Glutamatergic neuron (in vitro differentiated cells): ENCODE results near the gene IMPA2. TPM values are rescaled to one million over a fixed set of nuclear protein-coding genes. Genes with fewer than 3 reads are reported as not detected.
"Not testable (repeated sequence)": the region's sequence is repeated elsewhere in the genome, so short reads cannot be mapped to it uniquely, and the experiment has no call there.

Experiments used
- DNase-seq: peaks from one replicate; pipeline ENCODE4 v3.0.0; 2022
- H3K27ac Mint-ChIP-seq: one replicate; pipeline ENCODE4 v1.8.0; 2020; ENCODE audit warnings: mild to moderate bottlenecking, mixed read lengths, inconsistent platforms; ENCODE audit not compliant: unreplicated experiment
- H3K27me3 Mint-ChIP-seq: one replicate; pipeline ENCODE4 v1.8.0; 2020; ENCODE audit warnings: mild to moderate bottlenecking, moderate library complexity, mixed read lengths, inconsistent platforms; ENCODE audit not compliant: unreplicated experiment
- H3K36me3 Mint-ChIP-seq: one replicate; pipeline ENCODE4 v1.8.0; 2020; ENCODE audit warnings: mild to moderate bottlenecking, mixed read lengths, inconsistent platforms; ENCODE audit not compliant: unreplicated experiment
- H3K4me1 Mint-ChIP-seq: one replicate; pipeline ENCODE4 v1.8.0; 2020; ENCODE audit warnings: mild to moderate bottlenecking, low read depth, mixed read lengths, inconsistent platforms; ENCODE audit not compliant: unreplicated experiment
- H3K4me3 Mint-ChIP-seq: one replicate; pipeline ENCODE4 v1.8.0; 2020; ENCODE audit warnings: mild to moderate bottlenecking, mixed read lengths, inconsistent platforms; ENCODE audit not compliant: unreplicated experiment
- H3K9me3 Mint-ChIP-seq: one replicate; pipeline ENCODE4 v1.8.0; 2020; ENCODE audit warnings: mild to moderate bottlenecking, moderate library complexity, mixed read lengths, inconsistent platforms; ENCODE audit not compliant: unreplicated experiment
- CTCF ChIP-seq: fragments of 200-600 bp; sonication (generic); IDR thresholded peaks from one replicate; pipeline ENCODE4 v1.5.0; 2021; ENCODE audit not compliant: partially characterized antibody, unreplicated experiment
- total RNA-seq: library from RNA; stranded (reverse); fragmentation: NEBNext Ultra II Directional; extraction: Animal tissue kit (Norgen Biotek cat#: 25700); gene quantifications from one replicate; pipeline ENCODE4 v1.2.1, GENCODE V29; 2021; ENCODE audit not compliant: unreplicated experiment

IMPA2 gene
- total RNA-seq, 1 donor from 2014 or later, result 103 TPM

GRCh38 chr18:12038639-12039539, 57.6 kb downstream of the IMPA2 start:
- TF ChIP-seq CTCF, result peak; percentile 100
- peak; percentile 88 for DNase-seq
- H3K9me3 Mint-ChIP-seq, result peaks cover 1% of the 10 kb centered on the region
- no peaks in the 10 kb centered on the region for H3K36me3 Mint-ChIP-seq
- H3K4me3 Mint-ChIP-seq, result peak overlapping the region; percentile 61
- peaks cover 2% of the 10 kb centered on the region for H3K4me1 Mint-ChIP-seq
- no peak overlapping the region for H3K27ac Mint-ChIP-seq
- peaks cover 4% of the 10 kb centered on the region for H3K27me3 Mint-ChIP-seq

GRCh38 chr18:12039540-12039930, 58.2 kb downstream of the IMPA2 start:
- not testable (repeated sequence) for H3K36me3 Mint-ChIP-seq, H3K27ac Mint-ChIP-seq, H3K27me3 Mint-ChIP-seq, DNase-seq, H3K9me3 Mint-ChIP-seq, H3K4me3 Mint-ChIP-seq, H3K4me1 Mint-ChIP-seq

- TF ChIP-seq CTCF, result no peak
- peaks cover 2% of the 10 kb centered on the region for H3K27me3 Mint-ChIP-seq
- H3K9me3 Mint-ChIP-seq, result peaks cover 3% of the 10 kb centered on the region
- no peak for DNase-seq
- peaks cover 10% of the 10 kb centered on the region for H3K4me1 Mint-ChIP-seq
- H3K36me3 Mint-ChIP-seq, result no peaks in the 10 kb centered on the region
- no peak overlapping the region for H3K27ac Mint-ChIP-seq
- H3K4me3 Mint-ChIP-seq, result no peak overlapping the region
Measured at GRCh38 chr18:12041561-12041960, 60.3 kb downstream of the IMPA2 start.

GRCh38 chr18:12043811-12044210, 62.5 kb downstream of the IMPA2 start:
- no peak overlapping the region for H3K27ac Mint-ChIP-seq
- no peaks in the 10 kb centered on the region for H3K36me3 Mint-ChIP-seq
- H3K4me1 Mint-ChIP-seq, result peaks cover 10% of the 10 kb centered on the region
- TF ChIP-seq CTCF, result no peak
- H3K27me3 Mint-ChIP-seq, result peaks cover 5% of the 10 kb centered on the region
- no peak for DNase-seq
- H3K4me3 Mint-ChIP-seq, result no peak overlapping the region
- peaks cover 3% of the 10 kb centered on the region for H3K9me3 Mint-ChIP-seq

GRCh38 chr18:12044591-12044990, 63.3 kb downstream of the IMPA2 start:
- Mint-ChIP-seq H3K36me3 (no peaks in the 10 kb centered on the region), H3K4me1 (peaks cover 10% of the 10 kb centered on the region), H3K4me3 (no peak overlapping the region), H3K27me3 (peaks cover 5% of the 10 kb centered on the region), H3K27ac (no peak overlapping the region), H3K9me3 (peaks cover 2% of the 10 kb centered on the region)
- TF ChIP-seq CTCF, result no peak
- no peak for DNase-seq
